HL-60 (cell line): ENCODE data around the gene KLF9.

ENCODE experiments used
- GABPA ChIP-seq: IDR thresholded peaks from 2 replicates; pipeline ENCODE4 v1.6.1; 2012; ENCODE audit warnings: low read depth
- POLR2AphosphoS5 ChIP-seq: IDR thresholded peaks from 2 replicates; pipeline ENCODE4 v1.6.1; 2012; ENCODE audit warnings: low read depth
- SPI1 ChIP-seq: IDR thresholded peaks from 2 replicates; pipeline ENCODE4 v1.6.1; 2012; ENCODE audit warnings: low read depth, mild to moderate bottlenecking, borderline replicate concordance
- TF ChIP-seq, protein P1 (sequence below): IDR thresholded peaks from one replicate; pipeline ENCODE4 v1.5.1; 2011; ENCODE audit warnings: low read length, control low read depth, inconsistent platforms; ENCODE audit not compliant: insufficient read depth
- TF ChIP-seq, protein P2 (sequence below): IDR thresholded peaks from 2 replicates; pipeline ENCODE4 v1.6.1; 2012; ENCODE audit warnings: low read depth; ENCODE audit not compliant: insufficient replicate concordance

DNA sequence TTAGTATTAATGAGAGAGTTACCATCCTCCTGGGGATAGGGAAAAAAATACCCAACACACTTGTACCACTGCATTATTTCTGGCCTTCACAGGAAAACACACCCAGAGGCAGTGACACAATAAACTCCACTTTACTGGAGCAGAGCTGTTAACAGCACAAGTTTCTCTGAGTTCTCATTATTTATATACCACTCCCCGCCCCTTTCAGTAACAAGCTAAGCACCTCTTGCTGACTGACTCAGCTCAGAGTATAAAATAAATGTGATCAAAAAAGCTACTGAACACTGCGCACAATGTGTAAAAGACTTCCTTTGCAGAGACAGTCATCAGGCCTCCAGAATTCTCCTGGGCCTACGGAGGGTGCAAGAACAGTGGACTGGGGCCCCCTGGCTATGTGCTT is 21.6 kb downstream of the KLF9 start:
- TF ChIP-seq, protein P1, sequence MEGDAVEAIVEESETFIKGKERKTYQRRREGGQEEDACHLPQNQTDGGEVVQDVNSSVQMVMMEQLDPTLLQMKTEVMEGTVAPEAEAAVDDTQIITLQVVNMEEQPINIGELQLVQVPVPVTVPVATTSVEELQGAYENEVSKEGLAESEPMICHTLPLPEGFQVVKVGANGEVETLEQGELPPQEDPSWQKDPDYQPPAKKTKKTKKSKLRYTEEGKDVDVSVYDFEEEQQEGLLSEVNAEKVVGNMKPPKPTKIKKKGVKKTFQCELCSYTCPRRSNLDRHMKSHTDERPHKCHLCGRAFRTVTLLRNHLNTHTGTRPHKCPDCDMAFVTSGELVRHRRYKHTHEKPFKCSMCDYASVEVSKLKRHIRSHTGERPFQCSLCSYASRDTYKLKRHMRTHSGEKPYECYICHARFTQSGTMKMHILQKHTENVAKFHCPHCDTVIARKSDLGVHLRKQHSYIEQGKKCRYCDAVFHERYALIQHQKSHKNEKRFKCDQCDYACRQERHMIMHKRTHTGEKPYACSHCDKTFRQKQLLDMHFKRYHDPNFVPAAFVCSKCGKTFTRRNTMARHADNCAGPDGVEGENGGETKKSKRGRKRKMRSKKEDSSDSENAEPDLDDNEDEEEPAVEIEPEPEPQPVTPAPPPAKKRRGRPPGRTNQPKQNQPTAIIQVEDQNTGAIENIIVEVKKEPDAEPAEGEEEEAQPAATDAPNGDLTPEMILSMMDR: no peak
- TF ChIP-seq, protein P2, sequence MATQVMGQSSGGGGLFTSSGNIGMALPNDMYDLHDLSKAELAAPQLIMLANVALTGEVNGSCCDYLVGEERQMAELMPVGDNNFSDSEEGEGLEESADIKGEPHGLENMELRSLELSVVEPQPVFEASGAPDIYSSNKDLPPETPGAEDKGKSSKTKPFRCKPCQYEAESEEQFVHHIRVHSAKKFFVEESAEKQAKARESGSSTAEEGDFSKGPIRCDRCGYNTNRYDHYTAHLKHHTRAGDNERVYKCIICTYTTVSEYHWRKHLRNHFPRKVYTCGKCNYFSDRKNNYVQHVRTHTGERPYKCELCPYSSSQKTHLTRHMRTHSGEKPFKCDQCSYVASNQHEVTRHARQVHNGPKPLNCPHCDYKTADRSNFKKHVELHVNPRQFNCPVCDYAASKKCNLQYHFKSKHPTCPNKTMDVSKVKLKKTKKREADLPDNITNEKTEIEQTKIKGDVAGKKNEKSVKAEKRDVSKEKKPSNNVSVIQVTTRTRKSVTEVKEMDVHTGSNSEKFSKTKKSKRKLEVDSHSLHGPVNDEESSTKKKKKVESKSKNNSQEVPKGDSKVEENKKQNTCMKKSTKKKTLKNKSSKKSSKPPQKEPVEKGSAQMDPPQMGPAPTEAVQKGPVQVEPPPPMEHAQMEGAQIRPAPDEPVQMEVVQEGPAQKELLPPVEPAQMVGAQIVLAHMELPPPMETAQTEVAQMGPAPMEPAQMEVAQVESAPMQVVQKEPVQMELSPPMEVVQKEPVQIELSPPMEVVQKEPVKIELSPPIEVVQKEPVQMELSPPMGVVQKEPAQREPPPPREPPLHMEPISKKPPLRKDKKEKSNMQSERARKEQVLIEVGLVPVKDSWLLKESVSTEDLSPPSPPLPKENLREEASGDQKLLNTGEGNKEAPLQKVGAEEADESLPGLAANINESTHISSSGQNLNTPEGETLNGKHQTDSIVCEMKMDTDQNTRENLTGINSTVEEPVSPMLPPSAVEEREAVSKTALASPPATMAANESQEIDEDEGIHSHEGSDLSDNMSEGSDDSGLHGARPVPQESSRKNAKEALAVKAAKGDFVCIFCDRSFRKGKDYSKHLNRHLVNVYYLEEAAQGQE: no peak
- TF ChIP-seq POLR2AphosphoS5 (no peak), GABPA (no peak), SPI1 (no peak)
